PC-3 (cell line): ENCODE data around the gene PRSS38. TPM values are rescaled to one million over a fixed set of nuclear protein-coding genes. Genes with fewer than 3 reads are reported as not detected.

ENCODE experiments used
- ATAC-seq: fragments of 200-7000 bp; cut with Tn5 transposase; 2 replicates; pipeline ENCODE4 v1.9.1; 2020; ENCODE audit warnings: mild to moderate bottlenecking, moderate library complexity
- BruUV-seq: library from RNA; stranded (reverse); fragments of 400-500 nt; replicated peaks from 2 replicates; lab custom pipeline; 2021; lab: Mats Ljungman, UMichigan
- CTCF ChIA-PET: fragments of 300-600 bp; sonication (Branson Sonifier 250); formaldehyde crosslinking; loops from one replicate; lab custom pipeline; 2022; ENCODE audit warnings: antibody characterized with exemption; lab: Charles Lee
- POLR2A ChIA-PET: fragments of 300-600 bp; sonication (Branson Sonifier 250); formaldehyde crosslinking; loops from one replicate; lab custom pipeline; 2022; ENCODE audit warnings: antibody characterized with exemption; ENCODE audit not compliant: unreplicated experiment; lab: Charles Lee
- DNase-seq: peaks from one replicate; pipeline ENCODE4 v3.0.0-alpha.2; 2015
- H2AFZ ChIP-seq: fragments of 300-600 bp; sonication (generic); 2 replicates; pipeline ENCODE4 v1.6.0; 2016; ENCODE audit warnings: antibody characterized with exemption, low read length
- H3F3A ChIP-seq: fragments of 300-600 bp; sonication (generic); one replicate; pipeline ENCODE4 v1.6.0; 2017; ENCODE audit warnings: antibody characterized with exemption, low read length, control low read depth, mild to moderate bottlenecking; ENCODE audit not compliant: unreplicated experiment
- H3K27ac ChIP-seq: fragments of 300-600 bp; sonication (generic); 2 replicates; pipeline ENCODE4 v1.5.1; 2016; ENCODE audit warnings: mild to moderate bottlenecking, low read length
- H3K27me3 ChIP-seq: fragments of 300-600 bp; sonication (generic); 2 replicates; pipeline ENCODE4 v1.6.1; 2016; ENCODE audit warnings: low read length, mixed read lengths
- H3K36me3 ChIP-seq: fragments of 300-600 bp; sonication (generic); 2 replicates; pipeline ENCODE4 v1.6.1; 2016; ENCODE audit warnings: low read depth, mixed run types, low read length, mixed read lengths
- H3K4me1 ChIP-seq: fragments of 300-600 bp; sonication (generic); 2 replicates; pipeline ENCODE4 v1.5.1; 2016; ENCODE audit warnings: low read length; ENCODE audit not compliant: insufficient read depth
- H3K4me2 ChIP-seq: fragments of 300-600 bp; sonication (generic); 2 replicates; pipeline ENCODE4 v1.6.0; 2016; ENCODE audit warnings: low read length
- H3K4me3 ChIP-seq: fragments of 300-600 bp; sonication (generic); 2 replicates; pipeline ENCODE4 v1.5.1; 2016; ENCODE audit warnings: mild to moderate bottlenecking, low read length, mixed read lengths
- H3K79me2 ChIP-seq: fragments of 300-600 bp; sonication (generic); 2 replicates; pipeline ENCODE4 v1.6.1; 2017; ENCODE audit warnings: low read length, mixed read lengths
- H3K9ac ChIP-seq: fragments of 300-600 bp; sonication (generic); 2 replicates; pipeline ENCODE4 v1.6.0; 2016; ENCODE audit warnings: mild to moderate bottlenecking, low read length
- H3K9me2 ChIP-seq: fragments of 300-600 bp; sonication (generic); replicated peaks from 2 replicates; pipeline ENCODE4 v1.6.1; 2016; ENCODE audit warnings: mixed run types, low read length, mixed read lengths
- H3K9me3 ChIP-seq: fragments of 300-600 bp; sonication (generic); 2 replicates; pipeline ENCODE4 v1.6.1; 2016; ENCODE audit warnings: low read length, mixed read lengths
- H4K20me1 ChIP-seq: fragments of 300-600 bp; sonication (generic); 2 replicates; pipeline ENCODE4 v1.6.1; 2016; ENCODE audit warnings: low read length, mixed read lengths
- EZH2 ChIP-seq: fragments of 300-600 bp; sonication (generic); IDR thresholded peaks from one replicate; pipeline ENCODE4 v1.6.1; 2017; ENCODE audit warnings: antibody characterized with exemption, mild to moderate bottlenecking, low read length; ENCODE audit not compliant: unreplicated experiment
- EZH2phosphoT487 ChIP-seq: fragments of 300-600 bp; sonication (generic); IDR thresholded peaks from 2 replicates; pipeline ENCODE4 v1.6.1; 2018; ENCODE audit warnings: mild to moderate bottlenecking, antibody characterized with exemption, low read length, borderline replicate concordance
- intact Hi-C: fragments of 100-400 bp; cut with micrococcal nuclease; formaldehyde crosslinking; loops from 2 replicates; pipeline ENCODE4 v1.9.0; 2023
- total RNA-seq: library from RNA; depleted of rRNA; stranded (reverse); fragments of >200 nt; gene quantifications from 2 replicates; pipeline ENCODE4 v1.2.3, GENCODE V29; 2014
- TF ChIP-seq, protein P1 (sequence below): fragments of 300-600 bp; sonication (generic); conservative IDR thresholded peaks from 2 replicates; pipeline ENCODE4 v1.5.1; 2017; ENCODE audit warnings: antibody characterized with exemption, low read depth, mild to moderate bottlenecking, low read length

The PRSS38 gene
- total RNA-seq, 1 experiment from 2014 or later = not detected

DNA sequence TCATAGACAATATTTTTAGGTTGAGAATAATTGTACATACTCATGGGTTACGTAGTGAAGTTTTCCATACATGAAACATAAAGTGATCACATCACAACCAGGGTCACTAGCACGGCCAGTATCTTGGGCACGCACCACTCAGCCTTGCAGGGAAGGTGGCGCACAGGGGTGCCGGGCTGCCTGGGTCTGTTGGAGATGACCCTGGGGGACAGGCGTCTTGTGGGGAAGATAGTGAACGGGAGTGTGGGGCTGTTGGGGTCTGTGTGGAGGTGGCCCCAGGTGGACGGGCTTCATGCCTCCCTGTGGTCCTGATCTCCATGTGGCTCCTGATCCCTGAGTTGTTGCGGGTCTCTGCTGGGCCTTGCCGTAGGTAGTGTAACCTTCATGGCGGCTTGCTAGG lies 38.3 kb upstream of the PRSS38 start:
- Histone ChIP-seq H3K27me3 (no peaks in the 10 kb centered on the region), H3K4me2 (no peak overlapping the region), H3K9ac (no peak overlapping the region), H3K4me3 (no peak overlapping the region), H3K36me3 (peaks cover 24% of the 10 kb centered on the region), H3F3A (no peaks in the 10 kb centered on the region), H3K4me1 (peaks cover 7% of the 10 kb centered on the region; the same call in 1 of the 2 replicates), H4K20me1 (no peaks in the 10 kb centered on the region), H2AFZ (no peak overlapping the region), H3K27ac (no peak overlapping the region), H3K9me3 (no peaks in the 10 kb centered on the region), H3K9me2 (no peaks in the 10 kb centered on the region), H3K79me2 (no peaks in the 10 kb centered on the region)
- CTCF ChIA-PET = no interaction called here
- POLR2A ChIA-PET = no interaction called here
- BruUV-seq = no TSS peak
- ATAC-seq (no peak), DNase-seq (no peak)
- TF ChIP-seq EZH2phosphoT487 (no peak), EZH2 (no peak)
- TF ChIP-seq, protein P1, sequence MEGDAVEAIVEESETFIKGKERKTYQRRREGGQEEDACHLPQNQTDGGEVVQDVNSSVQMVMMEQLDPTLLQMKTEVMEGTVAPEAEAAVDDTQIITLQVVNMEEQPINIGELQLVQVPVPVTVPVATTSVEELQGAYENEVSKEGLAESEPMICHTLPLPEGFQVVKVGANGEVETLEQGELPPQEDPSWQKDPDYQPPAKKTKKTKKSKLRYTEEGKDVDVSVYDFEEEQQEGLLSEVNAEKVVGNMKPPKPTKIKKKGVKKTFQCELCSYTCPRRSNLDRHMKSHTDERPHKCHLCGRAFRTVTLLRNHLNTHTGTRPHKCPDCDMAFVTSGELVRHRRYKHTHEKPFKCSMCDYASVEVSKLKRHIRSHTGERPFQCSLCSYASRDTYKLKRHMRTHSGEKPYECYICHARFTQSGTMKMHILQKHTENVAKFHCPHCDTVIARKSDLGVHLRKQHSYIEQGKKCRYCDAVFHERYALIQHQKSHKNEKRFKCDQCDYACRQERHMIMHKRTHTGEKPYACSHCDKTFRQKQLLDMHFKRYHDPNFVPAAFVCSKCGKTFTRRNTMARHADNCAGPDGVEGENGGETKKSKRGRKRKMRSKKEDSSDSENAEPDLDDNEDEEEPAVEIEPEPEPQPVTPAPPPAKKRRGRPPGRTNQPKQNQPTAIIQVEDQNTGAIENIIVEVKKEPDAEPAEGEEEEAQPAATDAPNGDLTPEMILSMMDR = no peak
- intact Hi-C loops = no loop called here

- no peak overlapping the region for H2AFZ ChIP-seq
- H3K79me2 ChIP-seq = no peaks in the 10 kb centered on the region
- no peaks in the 10 kb centered on the region for H3F3A ChIP-seq
- ATAC-seq (no peak), DNase-seq (no peak)
- peaks cover 7% of the 10 kb centered on the region; the same call in 1 of the 2 replicates for H3K4me1 ChIP-seq
- H3K27ac ChIP-seq = no peak overlapping the region
- BruUV-seq = no TSS peak
- intact Hi-C loops = no loop called here
- ChIA-PET POLR2A (no interaction called here), CTCF (no interaction called here)
- no peaks in the 10 kb centered on the region for H3K9me3 ChIP-seq
- peaks cover 25% of the 10 kb centered on the region for H3K36me3 ChIP-seq
- H3K4me3 ChIP-seq = no peak overlapping the region
- H3K9me2 ChIP-seq = no peaks in the 10 kb centered on the region
- H3K9ac ChIP-seq = no peak overlapping the region
- H3K27me3 ChIP-seq = no peaks in the 10 kb centered on the region
- no peak overlapping the region for H3K4me2 ChIP-seq
- TF ChIP-seq EZH2phosphoT487 = no peak
- TF ChIP-seq EZH2 = no peak
- TF ChIP-seq, protein P1 = no peak
- H4K20me1 ChIP-seq = no peaks in the 10 kb centered on the region
These were observed 37.8 kb upstream of the PRSS38 start for GRCh38 chr1:227777646-227778045.

- intact Hi-C loops = no loop called here
- Histone ChIP-seq H3K4me1 (peaks cover 7% of the 10 kb centered on the region; the same call in 1 of the 2 replicates), H3K27ac (no peak overlapping the region), H3K36me3 (peaks cover 25% of the 10 kb centered on the region), H3K9me3 (no peaks in the 10 kb centered on the region), H3K9ac (no peak overlapping the region), H2AFZ (no peak overlapping the region), H3K4me2 (no peak overlapping the region), H3F3A (no peaks in the 10 kb centered on the region), H3K4me3 (no peak overlapping the region), H3K27me3 (no peaks in the 10 kb centered on the region), H4K20me1 (no peaks in the 10 kb centered on the region), H3K9me2 (no peaks in the 10 kb centered on the region), H3K79me2 (no peaks in the 10 kb centered on the region)
- no TSS peak for BruUV-seq
- DNase-seq (no peak), ATAC-seq (no peak)
- CTCF ChIA-PET = no interaction called here
- TF ChIP-seq EZH2phosphoT487 (no peak), EZH2 (no peak)
- TF ChIP-seq, protein P1 = no peak
- POLR2A ChIA-PET = no interaction called here
These were observed 37.0 kb upstream of the PRSS38 start for GRCh38 chr1:227778401-227778947.
